Stimulated activated CD4-positive, alpha-beta T cell treated with anti-CD3 and anti-CD28 coated beads, Interleukin-4, amount 100 ng/mL, for 4 hours (primary cell): ENCODE results near the gene PPP2R2C.

ENCODE experiments used
- DNase-seq, 2 experiments: peaks; one replicate each; pipeline ENCODE4 v3.0.0-alpha.2; 2020

Gene PPP2R2C

DNA sequence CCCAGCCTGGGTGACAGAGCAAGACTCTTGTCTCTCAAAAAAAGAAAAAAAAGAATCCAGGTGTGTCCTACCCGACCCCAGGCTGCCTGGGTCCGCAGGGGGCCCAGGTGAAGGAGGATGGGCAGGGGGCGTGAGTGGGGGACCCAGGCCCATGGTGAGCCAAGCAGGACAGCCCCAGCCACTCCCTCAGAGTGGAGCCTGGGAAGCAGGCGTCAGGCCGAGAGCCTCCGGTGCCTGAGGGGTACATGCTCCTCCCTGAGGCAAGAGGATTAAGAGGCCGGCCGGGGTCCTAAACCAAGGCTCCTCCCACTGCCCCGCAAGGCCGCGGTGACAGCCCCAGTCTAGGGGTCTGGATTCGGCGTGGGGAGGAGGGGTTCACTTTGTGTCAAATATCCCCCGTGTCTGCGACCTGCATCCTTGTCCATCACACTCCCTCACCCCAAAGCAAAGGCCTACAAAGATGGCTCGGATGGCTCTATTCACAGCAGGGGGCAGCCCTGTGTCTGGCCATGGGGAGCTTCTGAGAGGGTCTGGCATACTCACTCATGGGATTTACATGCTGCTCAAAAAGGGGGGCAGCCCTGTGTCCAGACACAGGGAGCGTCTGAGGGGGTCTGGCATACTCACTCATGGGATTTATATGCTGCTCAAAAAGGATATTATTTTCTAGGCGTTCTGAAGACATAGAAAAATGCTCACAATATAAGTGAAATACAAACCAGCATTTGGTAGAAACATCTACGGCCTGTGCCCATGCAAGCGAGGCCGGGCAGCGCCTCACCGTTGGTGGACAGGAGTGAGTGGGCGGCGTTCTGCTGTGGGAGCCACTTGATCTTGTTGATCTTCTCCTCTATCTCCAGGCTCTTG lies 94.6 kb downstream of the PPP2R2C start:
- no peak for DNase-seq

DNA sequence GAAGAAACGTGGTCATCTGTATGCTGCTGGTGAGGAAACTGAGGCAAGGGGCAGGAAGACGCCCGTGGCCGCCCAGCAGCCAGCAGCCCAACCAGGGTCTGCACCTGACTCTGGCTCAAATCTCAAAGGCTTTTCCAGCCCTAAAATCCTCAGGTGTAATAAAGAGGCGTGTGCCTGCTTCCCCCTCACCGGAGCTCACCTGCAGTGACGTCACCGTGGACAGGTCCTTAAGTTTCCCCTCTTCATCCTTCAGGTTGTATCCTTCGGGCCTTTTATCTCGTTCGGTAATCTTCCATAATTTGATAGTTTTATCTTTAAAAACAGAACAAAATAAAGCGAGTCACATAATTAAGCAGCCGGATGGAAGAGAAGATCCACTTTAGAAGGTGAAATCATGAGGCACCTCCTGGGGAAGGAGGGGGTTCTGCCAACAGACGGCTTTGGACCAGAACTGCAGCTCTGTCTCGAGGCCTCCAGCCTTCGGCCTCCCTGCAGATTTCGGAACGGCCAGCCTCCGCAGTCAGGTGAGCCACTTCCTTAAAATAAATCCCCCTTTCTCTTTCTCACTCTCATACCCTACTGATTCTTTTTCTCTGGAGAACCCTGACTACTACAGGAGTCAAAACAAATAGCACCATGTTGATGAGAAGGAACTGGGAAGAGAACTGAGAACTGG lies 96.7 kb downstream of the PPP2R2C start:
- no peak for DNase-seq

DNA sequence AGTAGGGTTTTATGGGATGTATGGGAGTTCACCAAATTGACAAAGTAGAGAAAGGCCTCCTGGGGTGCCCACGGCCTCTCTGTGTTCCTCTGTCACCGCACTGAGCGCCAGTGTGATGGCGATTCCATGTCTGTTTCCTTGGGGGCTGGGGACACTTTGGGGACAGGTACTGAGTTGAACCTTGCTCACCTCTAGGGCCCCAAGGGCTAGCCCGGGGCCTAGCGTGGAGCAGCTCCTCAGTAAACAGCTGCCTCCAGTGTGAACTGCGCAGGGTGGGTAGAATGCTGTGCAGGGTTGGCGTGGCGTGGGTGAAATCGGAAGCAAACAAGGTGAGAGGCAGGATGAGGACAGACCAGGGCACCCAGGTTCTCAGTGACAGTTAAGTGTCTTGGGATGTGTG lies 97.8 kb downstream of the PPP2R2C start:
- no peak for DNase-seq

DNA sequence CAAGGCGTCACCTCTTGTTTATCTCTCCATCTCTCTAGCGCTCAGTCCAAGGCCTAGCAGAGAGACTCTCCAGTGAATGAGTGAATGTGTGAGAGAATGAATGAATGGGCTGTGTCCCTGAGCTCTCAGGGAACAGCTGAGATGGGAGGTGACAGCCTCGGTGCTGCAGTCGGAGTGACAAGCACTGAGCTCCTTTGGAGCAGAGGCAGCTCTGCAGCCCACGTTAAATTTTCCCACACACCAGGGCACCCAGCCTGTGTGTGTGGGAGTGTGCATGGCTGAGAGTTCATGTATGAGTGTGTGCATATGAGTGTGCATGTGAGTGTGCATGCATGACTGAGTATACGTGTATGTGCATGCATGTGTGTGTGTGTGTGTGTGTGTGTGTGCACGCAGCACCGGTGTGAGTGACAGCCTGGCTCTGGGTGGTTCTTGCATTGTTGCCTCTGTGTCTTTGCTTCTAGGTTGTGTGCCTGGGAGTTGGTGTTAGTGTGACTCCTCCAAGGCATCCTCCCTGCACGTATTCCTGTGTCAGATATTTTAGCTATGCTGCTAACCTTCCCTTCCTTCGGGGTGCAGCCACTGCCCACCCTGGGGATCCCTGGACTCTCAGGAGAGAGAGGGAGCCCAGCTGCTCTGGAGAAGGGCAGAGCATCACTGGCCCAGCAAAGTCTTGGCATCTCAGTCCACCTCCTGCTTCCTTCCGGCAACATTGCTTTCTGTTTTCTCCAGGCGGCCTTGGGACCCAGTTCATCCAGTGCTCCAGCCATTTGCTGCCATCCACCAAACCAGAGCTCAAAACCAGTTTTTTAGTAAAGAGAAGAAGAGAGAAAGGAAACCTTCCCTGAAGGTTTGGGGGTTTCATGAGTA lies 98.6 kb downstream of the PPP2R2C start:
- DNase-seq: no peak

DNA sequence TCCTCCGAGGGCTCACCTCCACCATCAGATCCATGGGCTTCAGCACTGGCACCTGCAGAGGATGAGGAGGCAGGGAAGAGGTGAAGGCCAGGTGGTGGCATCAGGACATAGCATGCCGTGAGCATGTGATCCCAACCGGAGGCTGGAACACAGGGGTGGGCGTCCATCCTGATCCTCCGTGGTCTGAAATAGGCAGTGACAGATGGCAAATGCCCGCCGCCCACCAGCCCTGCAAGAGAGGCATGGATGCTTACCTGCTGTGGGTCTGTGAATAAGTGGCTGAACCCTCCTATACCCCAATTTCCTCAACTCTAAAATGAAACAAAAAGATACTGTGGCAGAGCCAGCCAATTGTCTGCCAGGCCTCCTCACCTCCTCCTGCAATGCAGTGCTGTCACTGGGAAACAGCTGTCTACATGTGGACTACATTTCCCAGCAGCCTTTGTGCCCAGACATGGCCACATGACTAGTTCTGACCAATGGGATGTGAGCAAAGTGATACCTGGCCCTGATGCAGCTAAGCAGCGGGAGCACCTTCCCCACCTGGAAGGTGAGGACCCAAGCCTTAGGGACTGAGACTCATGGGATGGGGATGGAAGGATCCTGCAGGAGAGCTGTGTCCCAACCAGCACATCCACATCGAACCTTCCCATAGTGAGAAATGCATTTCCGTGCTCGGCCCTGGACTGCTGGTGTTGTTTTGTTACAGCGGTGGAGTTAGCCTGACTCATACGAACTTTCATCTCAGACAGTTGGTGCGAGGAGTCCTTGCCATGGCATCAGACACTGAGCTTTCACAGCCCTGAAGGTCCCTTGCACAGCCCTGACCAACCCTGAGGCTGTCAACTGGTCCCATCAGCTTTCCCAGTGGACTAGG lies 99.5 kb downstream of the PPP2R2C start:
- no peak for DNase-seq

DNA sequence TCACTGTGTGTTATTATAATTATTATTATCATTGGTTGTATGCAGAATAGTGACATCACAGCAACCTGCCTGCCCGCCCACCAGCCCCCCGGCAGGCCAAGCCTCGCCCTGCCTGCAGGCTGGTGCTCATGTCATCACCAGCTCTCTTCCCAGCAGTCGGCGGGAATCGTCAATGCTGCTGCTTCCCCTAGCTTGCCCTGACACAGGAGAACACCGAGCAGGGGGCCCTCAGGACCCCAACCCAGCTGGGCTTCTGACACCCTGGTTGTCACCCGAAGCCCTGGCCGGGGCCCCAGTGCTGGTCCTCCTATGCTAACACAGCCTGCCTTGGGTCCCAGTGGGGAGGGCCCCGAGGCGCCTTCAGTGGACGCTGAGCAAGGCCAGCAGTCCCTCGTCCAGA lies 100.6 kb downstream of the PPP2R2C start:
- DNase-seq: no peak

DNA sequence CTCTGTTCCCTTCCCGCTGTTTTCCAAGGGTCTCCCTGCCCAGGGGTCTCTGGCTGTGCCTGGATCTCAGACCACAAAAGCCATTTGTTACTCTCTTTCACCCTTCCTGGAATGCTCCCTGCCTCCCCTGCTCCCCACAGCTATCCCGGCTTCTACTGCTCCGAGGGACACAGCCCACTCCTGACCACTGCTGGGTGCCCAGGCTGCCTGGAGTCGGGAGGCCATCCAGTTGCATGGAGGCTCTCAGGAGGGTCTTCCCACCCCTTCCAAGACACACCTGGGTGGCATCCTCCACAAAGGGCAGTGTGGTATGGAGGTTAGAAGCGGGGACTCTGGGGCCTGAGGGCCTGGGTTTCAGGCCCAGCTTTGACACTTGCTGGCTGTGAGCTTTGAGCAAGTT lies 101.1 kb downstream of the PPP2R2C start:
- DNase-seq: no peak

DNA sequence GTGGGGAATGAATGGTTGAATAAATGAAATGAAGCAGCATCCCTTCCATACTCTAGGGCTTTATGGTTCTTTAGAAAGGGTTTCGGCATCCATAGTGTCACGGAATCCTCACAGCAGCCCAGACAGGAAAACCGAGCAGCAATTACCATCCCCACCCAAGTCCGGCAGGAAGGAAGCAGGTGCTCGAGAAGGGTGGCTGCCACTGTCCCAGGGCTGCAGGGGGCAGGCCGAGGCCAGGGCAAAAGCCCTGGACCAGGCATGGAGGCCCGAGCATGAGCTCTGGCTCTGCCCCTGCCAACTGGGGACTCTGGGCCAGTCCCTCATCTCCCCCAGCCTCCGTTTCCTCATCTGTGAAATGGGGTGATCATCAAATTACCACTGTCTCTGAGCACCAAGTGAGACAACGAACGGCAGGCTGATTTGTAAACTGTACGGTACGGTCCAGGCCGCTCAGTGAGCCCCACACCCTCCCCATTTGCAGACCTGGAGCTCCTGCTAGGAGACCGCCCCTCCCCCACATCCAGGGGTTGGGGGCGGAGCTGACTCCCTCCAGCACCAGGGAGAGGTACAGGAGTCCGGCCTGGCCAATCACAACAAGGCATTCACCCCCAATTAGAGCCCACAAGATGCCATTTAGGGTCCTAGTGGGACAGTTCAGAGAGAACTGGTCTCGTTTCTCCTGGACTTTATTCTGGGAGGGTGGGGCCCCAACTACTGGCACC lies 102.3 kb downstream of the PPP2R2C start:
- DNase-seq: no peak

DNA sequence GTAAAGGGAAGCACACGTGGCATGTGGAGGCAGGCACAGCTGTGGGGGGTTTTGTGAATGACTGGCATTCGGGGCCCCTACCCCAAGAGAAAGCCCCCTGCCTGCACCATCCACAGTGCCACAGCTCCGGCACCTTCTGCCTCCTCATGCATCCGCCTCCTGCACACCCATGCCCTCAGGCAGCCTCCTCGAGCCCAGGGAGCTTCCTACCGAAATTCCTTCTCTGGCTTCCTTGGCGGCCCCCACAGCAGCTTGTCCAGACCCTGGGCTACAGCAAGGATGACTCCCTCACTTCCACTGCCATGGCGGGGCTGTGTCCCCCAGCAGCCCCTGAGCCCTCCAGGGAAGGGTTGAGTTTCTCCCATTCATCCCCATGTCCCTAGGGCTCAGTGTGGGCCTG lies 102.9 kb downstream of the PPP2R2C start:
- no peak for DNase-seq

DNA sequence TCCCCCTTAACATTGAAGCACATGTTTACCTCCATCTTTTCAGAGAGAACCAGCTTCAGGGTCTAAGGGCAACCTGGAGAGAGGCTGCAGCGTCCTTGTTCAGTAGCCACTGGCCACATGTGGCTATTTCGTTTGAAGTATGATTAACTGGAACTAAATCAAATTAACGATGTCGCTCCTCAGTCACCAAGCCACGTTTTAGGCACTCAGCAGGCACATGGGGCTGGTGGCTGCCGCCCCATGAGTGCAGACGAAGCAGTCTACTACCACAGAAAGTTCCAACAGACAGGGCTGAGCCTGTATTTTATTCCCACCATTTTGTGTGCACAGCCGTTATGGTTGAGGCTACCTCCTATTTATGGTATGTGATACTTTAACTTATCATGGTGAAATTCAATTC lies 103.4 kb downstream of the PPP2R2C start:
- no peak for DNase-seq

DNA sequence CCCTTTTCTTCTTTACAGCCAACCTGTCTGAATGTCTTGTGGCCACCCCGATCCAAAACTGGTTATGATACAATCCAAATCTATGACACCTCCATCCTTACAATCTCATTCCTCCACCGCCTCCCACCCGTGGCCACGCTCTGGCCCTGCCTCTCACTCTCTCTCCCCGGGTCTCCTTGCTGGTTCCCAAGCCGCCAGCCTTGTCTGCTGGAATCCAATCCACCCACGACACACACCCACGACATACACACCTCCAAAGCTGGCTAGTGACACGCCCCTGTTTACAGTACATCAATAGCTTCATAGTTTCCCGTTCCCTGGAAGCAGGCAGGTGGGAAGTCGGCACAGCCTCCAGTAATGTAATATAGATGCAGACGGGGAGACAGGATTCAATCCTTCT lies 103.8 kb downstream of the PPP2R2C start:
- DNase-seq: no peak

DNA sequence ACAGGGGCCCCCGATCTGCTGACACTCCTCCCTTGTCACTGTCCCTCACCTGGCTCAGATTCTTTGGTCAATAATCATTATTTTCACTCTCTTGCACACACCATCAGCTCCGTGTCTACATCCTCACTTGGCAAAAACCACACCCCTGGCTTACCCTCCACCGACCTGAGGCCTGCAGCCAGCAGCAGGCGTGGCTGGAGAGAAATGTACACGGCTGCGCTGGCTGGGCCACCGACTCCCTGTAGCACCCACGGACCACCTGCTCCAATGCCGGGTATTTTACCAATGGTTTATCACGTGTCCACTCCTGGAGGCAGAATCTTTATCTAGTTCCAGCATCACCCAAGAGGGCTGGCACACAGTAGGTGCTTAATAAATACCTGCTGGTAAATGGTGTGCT lies 104.3 kb downstream of the PPP2R2C start:
- DNase-seq: no peak

DNA sequence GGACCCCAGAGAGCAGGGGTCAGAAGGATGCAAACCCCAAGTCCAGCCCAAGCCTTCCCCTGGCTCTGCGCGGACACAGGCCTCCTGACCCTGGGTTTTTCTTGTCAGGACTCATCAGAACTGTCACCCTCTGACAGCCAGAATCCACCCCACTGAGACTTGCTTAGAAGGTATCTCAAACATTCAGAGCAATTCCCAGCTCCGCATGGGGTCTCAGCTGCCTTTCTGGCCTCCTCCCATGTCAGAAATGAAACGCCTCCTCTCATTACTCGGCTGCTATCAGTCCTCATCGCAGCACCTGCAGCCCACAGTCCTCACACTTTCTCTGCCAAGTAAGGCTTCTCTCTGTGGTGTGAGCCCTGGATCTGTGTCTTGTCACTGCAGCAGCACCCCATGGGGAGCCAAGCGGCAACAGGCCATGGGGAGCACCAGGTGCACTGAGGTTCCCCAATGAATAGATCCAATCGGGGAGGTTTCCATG lies 105.0 kb downstream of the PPP2R2C start:
- DNase-seq: no peak

DNA sequence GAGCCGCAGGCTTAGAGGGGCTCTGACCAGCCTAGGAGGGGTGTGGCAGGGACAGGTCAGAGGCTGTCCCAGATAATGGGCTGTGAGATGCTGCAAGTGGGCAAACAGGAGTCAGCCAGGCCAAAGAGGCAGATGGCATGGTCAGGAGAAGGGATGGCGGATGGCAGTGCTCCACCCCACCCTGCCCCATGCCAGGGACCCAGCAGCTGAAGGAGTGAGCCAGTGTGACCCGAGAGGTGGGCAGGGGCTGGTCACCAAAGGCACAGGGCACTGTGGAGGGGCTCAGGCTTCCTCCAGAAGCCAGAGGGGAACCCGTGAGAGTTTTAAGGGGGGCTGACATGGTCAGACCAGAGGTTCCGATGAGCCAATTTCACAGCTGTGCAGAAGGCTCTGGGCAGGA lies 105.8 kb downstream of the PPP2R2C start:
- DNase-seq: no peak

DNA sequence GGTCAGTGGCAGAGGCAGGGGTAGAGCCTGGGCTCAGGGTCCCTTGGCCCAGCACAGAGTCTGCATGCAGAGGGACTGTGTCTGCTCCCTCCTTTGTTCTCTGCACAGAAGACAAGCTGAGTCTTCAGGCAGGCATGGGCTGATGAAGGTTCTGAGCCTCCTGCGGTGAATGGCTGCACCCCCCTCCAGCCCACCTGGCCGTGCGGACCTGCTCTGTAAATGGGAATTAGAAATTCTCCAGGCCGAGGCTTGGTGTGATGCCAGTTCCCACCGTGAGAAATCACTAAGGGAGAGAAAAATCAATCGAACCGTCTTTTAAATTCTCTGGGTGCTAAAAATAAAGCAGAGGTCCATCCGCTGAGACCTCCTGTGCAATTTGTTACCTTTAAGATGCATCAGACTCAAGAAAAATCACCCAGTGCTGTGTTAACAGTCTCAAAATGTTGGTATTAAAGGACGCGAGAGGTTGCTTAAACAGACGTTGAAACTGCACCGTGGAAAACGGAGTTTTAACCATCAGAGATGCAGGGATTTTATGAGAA lies 106.8 kb downstream of the PPP2R2C start:
- DNase-seq: no peak

DNA sequence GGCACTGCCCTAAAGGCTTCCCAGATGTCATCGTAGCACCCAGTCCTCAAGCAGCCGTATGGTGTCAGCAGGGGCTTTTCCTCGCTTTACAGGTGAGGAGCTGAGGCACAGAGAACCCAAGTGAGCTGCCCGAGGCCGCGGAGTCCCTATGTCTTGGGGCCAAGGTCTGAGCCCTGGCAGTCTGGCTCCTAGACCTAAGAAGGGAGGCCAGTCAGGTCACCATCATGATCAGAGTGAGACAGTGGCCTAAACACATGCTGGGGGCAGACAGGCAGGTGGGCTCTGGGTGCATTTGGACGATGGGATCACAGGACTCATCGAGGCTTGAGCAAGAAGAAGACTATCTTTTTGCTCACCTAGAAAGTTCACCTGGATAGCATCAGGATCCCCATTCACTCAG lies 107.8 kb downstream of the PPP2R2C start:
- no peak for DNase-seq

DNA sequence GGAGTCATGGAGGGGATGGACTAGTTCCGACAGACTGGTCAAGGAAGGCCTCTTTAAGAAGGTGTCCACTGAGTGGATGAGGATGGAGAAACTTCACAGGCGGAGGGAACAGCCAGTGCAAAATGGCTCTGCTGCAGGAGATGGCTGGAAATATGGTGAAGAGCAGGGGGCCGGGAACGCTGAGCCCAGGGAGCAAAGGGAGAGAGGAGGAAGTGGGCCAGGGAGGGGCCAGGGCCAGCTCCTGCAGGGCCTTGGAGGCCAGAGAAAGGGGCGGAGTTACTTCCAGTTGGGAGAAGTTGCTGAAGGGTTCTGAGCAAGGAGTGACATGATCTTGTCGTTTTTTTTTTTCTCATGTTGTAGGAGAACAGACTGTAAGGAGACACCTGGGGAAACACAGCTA lies 108.3 kb downstream of the PPP2R2C start:
- no peak for DNase-seq

DNA sequence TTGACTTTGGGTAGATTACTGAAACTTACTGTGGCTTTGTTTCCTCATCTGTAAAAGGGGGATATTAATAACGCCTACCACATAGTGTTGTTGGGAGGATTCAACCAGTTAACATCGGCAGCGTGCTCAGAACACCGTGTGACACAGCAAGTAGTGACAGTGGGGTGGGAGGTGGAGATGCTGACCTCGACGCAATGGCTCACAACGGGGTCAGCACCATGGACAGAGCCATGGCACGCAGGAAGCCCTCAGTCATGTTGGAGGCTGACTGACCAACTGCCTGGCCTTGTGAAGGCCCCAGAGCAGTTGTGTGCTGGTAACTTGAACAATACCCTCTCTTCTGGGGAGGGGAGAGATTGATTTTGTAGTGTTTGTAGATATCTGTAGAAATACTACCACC lies 109.5 kb downstream of the PPP2R2C start:
- peak in 1 of 2 experiments; percentile 11 for DNase-seq

DNA sequence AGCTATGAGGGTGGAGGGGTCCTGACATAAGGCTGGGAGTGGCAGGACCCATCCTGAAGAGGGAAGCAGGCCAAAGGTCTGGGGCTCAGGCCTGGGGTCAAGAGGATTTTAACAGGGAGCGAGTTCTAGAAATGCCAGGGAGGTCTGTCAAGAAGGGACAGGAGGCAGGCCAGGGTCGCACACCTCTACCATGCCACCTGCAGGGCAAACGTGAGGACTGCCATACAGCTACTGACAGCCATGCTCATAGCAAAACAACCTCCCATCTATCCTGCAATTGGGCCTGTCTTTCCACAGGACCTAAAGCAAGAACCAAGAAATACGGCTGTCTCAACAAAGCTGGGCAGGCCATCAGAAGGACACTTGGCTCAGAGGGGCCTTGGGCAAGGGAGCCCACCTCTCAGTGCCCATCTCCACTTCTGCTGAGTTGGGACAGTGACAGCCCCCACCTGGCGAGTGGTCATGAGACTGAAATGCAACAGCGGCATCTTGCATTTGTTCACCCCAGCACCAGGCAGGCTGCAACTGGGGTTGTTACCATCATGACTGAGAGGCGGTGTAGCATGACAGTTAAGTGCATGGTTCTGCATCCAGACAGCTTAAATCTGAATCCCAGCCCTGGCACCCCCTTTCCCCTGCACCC lies 110.0 kb downstream of the PPP2R2C start:
- DNase-seq: no peak

DNA sequence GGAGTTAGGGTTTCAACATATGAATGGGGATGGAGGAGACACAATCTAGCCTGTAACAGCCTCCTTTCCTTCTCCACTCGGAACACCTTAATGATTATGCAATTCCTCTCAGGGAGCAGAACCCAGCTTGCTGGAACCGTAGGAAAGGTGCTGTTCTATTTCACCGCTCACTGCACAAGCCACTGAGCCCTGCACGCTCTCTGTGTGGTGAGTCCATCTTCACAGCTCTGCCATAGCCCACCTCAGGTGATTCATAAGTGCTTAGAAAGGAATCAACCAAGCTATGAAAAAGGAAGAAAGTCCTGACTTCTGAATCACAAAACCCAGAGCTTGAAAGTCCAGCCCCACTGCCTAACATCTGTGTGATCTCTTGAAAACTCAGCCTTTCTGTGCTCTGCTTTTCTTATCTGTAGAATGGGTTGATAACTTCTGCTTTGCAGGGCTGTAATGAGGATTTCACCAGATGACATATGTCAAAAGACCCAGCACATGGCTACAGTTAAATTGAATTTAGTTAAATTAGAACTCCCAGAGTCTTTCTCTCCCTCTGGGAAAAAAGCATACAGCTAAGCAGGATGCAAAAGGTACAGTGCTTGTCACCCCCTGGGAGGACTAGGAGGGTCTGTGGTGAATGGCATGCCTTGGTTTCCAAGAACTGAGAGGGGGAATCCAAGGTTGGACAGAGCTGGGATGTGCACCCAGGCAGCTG lies 111.2 kb downstream of the PPP2R2C start:
- DNase-seq: no peak
